Activated CD4-positive, alpha-beta T cell treated with anti-CD3 and anti-CD28 coated beads, Interleukin-2, Interleukin-4, amounts not matched to agents 100 ng/mL and 50 ng/mL, durations not matched to agents 16 hours and 8 hours (primary cell): ENCODE data around the gene PSMF1.

Experiments used
- DNase-seq: peaks from one replicate; pipeline ENCODE4 v3.0.0-alpha.2; 2020; ENCODE audit warnings: low spot score

PSMF1 gene

GRCh38 chr20:1164871-1165270, 46.5 kb downstream of the PSMF1 start:
- DNase-seq, result no peak

- no peak for DNase-seq
Observed at GRCh38 chr20:1165521-1165920, 47.1 kb downstream of the PSMF1 start.

DNA sequence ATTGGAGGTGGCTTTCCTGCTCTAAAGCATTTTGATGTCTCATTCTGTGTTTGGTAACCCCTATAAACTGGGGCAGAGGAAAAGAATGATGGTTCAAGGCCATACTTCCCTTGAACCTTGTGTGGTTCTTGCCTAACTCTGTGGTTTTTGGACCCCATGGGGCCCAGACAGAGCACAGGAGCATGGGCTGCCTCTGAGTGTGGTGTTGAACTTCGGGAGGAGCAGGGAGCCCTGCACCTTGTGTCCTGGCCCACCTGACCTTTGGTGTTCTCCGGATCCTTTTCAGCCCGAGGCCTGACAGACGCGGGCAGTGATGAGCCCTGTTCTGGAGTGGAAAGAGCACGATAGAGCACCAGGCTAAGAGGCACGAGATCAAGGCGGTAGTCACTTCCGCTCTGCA, 47.5 kb downstream of the PSMF1 start:
- no peak for DNase-seq

DNA sequence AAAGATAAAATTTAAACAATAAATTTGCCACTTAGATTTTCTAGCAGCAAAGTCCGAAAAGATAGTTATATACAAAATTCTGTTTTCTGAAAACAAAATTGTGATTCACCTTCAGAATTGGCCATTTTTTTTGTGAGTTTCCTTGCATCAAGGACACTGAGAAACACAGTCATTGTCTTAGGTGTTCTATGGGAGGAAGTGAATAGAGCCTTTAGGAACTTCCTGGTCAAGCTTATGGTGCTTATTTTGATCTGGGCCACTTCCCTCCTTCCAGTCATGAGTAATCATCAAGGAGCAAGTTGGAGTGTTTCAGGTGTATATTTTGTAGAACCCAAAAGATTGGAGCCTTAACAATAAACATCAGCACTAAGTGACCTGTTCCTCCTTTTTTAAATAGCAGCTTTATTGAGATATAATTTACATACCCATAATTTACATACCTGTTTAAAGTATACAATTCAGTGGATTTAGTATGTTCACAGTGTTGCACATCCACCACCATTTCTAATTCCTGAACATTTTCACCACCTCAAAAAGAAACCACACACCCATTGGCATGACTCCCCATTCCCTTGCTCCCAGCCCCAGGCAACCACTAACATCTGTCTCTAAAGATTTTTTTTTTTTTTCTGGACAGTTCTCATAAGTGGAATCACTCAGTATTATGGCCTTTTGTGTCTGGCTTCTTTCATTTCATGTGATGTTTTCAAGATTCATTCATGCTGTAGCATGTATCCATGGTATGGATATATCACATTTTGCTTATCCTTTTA, 48.7 kb downstream of the PSMF1 start:
- no peak for DNase-seq

GRCh38 chr20:1169224-1169623, 50.8 kb downstream of the PSMF1 start:
- no peak for DNase-seq

GRCh38 chr20:1171461-1172093, 53.2 kb downstream of the PSMF1 start:
- no peak for DNase-seq

DNA sequence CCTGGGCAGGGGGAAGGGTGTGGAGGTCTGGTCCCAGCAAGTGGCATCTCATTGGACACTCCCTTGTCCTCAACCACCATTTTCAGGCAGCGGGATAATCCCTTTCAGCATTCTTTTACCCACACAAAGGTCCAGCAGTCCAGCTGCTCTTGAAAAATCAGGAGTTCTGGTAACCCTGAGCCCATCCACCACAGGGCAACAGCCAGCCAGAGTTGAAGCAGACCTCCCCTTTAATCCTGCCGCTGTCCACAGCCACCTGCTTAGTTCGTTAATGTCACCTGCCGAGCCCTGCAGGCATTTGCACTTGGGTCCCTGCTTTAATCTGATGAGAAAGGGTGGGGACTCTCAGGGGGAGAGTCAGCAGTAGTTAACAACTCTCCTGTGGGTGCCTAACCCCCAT, 55.3 kb downstream of the PSMF1 start:
- no peak for DNase-seq

- no peak for DNase-seq
Observed at GRCh38 chr20:1174787-1175186, 56.4 kb downstream of the PSMF1 start.

- no peak for DNase-seq
Observed at GRCh38 chr20:1177680-1178079, 59.3 kb downstream of the PSMF1 start.

GRCh38 chr20:1178103-1178502, 59.7 kb downstream of the PSMF1 start:
- DNase-seq, result no peak

DNA sequence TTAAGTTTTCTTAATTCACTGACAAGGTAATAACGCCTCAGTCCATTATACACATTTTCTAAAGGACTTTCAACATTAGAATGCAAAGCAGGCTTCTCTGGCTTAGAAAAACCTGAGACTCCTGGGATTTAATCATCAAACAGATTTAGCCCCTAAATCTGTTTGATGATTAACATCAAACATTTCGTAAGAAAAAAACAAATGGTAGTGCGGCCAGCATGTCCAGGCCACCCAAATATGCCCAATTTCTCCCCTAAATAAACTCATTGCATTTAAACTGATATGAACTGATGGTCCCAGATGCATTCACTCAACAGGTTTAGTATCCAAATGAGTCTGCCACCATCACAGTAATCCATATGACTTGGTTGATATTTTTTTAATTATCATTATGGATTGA, 60.2 kb downstream of the PSMF1 start:
- no peak for DNase-seq

GRCh38 chr20:1180949-1181348, 62.5 kb downstream of the PSMF1 start:
- DNase-seq, result no peak

GRCh38 chr20:1182106-1182505, 63.7 kb downstream of the PSMF1 start:
- no peak for DNase-seq

GRCh38 chr20:1183153-1183552, 64.8 kb downstream of the PSMF1 start:
- no peak for DNase-seq

DNA sequence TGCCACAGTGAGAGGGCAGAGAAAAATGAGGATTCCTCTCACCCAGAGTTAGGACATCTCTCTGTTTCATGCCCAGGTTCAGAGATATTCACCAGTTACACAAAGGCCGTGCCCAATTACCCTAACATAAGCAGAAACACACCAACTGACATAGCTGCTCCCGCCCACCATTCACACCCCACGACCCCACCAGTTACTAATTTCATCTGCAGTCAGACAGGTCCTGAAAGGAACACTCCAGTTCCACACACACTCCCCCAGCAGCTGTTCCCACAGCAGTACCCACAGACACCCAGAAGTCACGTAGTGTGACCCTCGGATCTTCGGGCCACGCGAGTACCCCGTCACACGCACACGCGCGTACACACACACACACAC, 65.8 kb downstream of the PSMF1 start:
- DNase-seq, result no peak

DNA sequence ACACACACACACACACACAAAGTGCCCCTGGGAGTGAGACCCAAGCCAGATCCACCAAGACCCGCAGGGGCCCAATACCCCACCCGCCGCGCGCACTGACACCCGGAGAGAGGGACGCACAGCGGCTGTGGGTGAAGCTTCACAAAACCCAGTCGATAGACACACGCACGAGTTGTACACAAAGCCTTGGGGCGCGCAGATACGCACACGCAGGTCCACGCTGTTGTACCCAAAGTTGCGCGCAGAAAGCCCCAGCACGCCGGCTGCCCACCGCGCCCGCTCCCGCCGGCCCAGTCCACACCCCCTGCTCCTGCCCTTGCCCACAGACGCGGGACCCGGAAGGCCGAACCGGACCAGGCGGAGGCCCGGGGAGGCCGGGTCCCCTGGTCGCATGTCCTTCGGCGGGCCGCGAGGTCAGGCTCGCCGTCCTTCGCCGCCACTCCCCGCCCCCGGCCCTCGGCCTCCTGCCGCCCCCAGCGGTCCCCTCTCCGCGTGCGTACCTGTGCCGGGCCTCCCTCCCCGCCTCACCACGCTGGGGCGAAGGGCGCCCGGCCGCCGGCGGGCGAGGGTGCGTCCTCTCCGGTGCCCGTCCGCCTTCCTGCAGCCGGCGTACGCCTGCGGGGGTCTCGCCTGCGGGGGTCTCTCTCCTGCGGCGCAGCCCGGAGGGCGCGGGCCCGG, 66.4 kb downstream of the PSMF1 start, which contains the start of gene TMEM74B:
Gene TMEM74B (minus strand): TSS at position 344 of the 678 bp plus-strand sequence. CDS start 1,180 bp downstream, outside the sequence.
- no peak for DNase-seq

- DNase-seq, result no peak
Observed at GRCh38 chr20:1185316-1185741, 66.9 kb downstream of the PSMF1 start.

DNA sequence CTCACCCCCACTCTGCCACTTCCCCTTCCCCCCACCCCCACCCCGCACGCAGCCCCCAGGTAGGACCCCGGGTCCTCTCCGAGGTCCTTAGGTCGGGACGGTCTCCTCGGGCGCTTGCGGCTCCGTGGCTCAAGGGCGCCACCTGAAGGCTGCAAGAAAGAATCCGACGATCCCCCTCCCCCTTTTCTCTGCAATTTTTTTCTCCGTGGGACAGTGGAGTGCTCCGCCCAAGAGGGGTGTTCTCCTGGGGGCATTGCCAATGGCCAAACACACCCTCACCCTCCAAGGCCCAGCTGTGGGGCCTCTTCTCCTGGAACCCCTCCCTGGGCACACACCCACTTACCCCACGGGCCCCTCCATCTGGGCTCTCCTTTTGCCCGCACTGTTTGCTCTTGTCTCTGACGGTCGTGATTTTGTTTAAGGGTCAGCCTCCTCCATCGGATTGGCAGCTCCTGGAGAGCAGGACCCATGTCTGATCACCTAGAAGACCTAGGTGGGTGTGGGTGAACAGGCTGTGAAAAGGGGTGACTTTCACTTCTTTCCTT, 67.5 kb downstream of the PSMF1 start:
- peak; percentile 58 for DNase-seq

DNA sequence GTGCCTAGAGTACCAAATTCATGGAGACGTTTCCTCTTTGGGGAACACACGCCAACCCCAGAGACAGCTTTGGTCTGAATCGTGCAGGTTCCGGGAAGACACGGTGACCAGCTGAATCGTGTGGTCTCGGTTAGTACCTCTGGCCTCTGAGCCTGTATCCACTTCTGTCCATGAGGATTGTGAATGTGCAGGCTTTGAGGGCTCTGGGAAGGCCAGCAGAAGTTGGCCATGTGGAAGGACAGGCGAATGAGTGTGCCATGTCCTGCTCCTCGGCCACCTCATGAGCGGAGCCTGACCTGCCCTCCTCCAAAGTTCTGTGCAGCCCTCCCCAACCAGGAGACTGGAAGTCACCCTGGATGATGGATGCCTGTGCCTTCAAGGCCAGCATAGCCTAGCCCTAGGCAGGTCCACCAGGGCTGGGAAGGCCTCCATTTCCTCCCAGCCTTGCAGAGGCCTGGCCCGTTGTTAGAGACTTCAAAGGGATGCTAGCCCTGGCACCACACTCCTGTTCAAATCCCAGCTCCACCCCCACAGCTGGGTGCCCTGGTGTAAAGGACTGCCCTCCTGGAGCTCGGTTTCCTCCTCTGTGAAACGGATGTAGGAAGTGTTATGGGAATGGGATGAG, 68.1 kb downstream of the PSMF1 start:
- no peak for DNase-seq

DNA sequence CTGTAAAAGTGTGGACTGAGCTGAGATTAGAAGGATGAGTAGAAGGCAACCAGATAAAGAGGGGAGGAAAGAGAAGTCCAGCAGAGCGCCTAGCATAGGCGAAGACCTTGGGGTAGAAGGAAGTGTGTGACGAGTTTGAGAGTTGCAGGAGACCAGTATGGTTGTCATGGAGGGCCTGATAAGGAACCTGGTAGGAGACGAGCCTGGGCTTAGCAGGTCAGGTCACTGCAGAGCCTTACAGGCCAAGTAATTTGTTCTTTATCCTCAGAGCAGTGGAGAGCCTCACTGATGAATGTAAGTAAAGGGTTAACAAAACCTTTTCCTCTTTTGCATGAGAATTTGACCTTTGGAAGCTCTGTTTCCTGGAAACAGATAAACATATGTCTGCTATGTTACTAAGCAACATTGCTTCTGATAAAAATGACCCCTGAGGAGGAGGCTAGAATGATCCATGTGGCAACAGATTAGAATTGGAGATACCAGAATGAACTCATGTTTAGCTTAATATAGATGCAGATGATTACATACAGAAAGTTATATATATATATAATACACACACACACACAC, 69.3 kb downstream of the PSMF1 start:
- DNase-seq, result no peak

DNA sequence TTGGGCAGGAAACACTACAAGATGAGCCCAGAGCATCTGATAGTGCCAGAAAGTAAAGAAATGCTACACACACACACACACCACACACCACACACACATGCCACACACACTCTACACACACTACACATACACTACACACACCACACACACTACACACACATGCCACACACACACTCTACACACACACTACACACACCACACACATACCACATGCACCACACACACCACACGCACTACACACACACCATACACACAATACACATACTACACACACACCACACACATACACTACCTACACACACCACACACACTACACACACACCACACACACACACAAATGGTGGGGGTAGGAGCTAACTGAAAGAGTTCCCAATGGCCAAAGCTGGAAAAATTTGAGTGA, 69.9 kb downstream of the PSMF1 start:
- DNase-seq, result no peak

DNA sequence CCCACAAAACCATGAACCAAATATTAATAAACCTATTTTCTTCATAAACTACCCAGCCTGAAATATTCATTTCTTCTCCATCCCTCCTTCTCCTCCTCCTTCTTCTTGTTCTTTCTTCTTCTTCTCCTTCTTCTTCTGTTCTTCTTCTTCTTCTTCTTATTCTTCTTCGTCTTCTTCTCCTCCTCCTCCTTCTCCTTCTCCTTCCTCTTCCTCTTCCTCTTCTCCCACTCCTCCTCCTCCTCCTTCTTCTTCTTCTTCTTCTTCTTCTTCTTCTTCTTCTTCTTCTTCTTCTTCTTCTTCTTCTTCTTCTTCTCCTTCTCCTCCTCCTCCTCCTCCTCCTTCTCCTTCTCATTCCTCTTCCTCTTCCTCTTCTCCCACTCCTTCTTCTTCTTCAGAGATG, 71.4 kb downstream of the PSMF1 start:
- DNase-seq, result no peak
